SK-N-SH (cell line): ENCODE data around the gene ERGIC1. TPM values are rescaled to one million over a fixed set of nuclear protein-coding genes. Genes with fewer than 3 reads are reported as not detected.
A peak's percentile ranks its signal among the peaks of the same experiment; 100 is the strongest.

Experiments
- CTCF ChIA-PET: fragments of 300-600, 350-600 bp; formaldehyde crosslinking; extraction: SDS; loops from one replicate; lab custom pipeline; 2021; lab: Yijun Ruan, JAX
- POLR2A ChIA-PET: fragments of 350-600 bp; sonication (Branson Sonifier 250); formaldehyde crosslinking; extraction: SDS; loops from one replicate; lab custom pipeline; 2020; ENCODE audit warnings: antibody characterized with exemption, inconsistent platforms; lab: Yijun Ruan, JAX
- DNase-seq: peaks from one replicate; pipeline ENCODE4 v3.0.0; 2012
- H2AFZ ChIP-seq: fragments of 200-600 bp; sonication (generic); 2 replicates; pipeline ENCODE4 v1.8.1; 2016; ENCODE audit warnings: antibody characterized with exemption, mild to moderate bottlenecking, low read depth
- H3F3A ChIP-seq: fragments of 200-600 bp; sonication (generic); replicated peaks from 2 replicates; pipeline ENCODE3; 2016; ENCODE audit warnings: antibody characterized with exemption, mild to moderate bottlenecking; ENCODE audit not compliant: insufficient read depth
- H3K27ac ChIP-seq, 2 experiments: fragments of 200-500 bp in 1 of 2; fragments of 200-600 bp in 1 of 2; sonication (Bioruptor generic) in 1 of 2; sonication (generic), shearing (Covaris generic) in 1 of 2; 2 replicates each; pipeline versions ENCODE4 v1.5.1 to v1.6.1; 2014 to 2016; ENCODE audit warnings: low read depth in 2 of 2, inconsistent platforms in 1 of 2, low read length in 1 of 2, mild to moderate bottlenecking in 1 of 2, mixed read lengths in 1 of 2
- H3K27me3 ChIP-seq: fragments of 200-600 bp; sonication (generic), shearing (Covaris generic); 2 replicates; pipeline ENCODE4 v1.6.1; 2016; ENCODE audit warnings: mixed run types; ENCODE audit not compliant: insufficient read depth
- H3K36me3 ChIP-seq, 2 experiments: fragments of 200-500 bp in 1 of 2; fragments of 200-600 bp in 1 of 2; sonication (Bioruptor generic) in 1 of 2; sonication (generic) in 1 of 2; replicated peaks in 1 of 2; 2 replicates each; pipeline versions ENCODE3 to v1.5.1; 2014 to 2016; ENCODE audit warnings: low read length in 1 of 2, mild to moderate bottlenecking in 1 of 2; ENCODE audit not compliant: insufficient read depth in 2 of 2, control insufficient read depth in 1 of 2
- H3K4me1 ChIP-seq, 2 experiments: fragments of 200-500 bp in 1 of 2; fragments of 200-600 bp in 1 of 2; sonication (Bioruptor generic) in 1 of 2; sonication (generic), shearing (Covaris generic) in 1 of 2; 2 replicates each; pipeline versions ENCODE4 v1.5.1 to v1.6.1; 2014 to 2016; ENCODE audit warnings: low read depth in 1 of 2, low read length in 1 of 2, mixed run types in 1 of 2; ENCODE audit not compliant: insufficient read depth in 2 of 2, control insufficient read depth in 1 of 2
- H3K4me2 ChIP-seq: fragments of 200-600 bp; sonication (generic), shearing (Covaris generic); 2 replicates; pipeline ENCODE4 v1.6.1; 2017; ENCODE audit warnings: mixed run types
- H3K4me3 ChIP-seq, 2 experiments: fragments of 200-500 bp in 1 of 2; fragments of 200-600 bp in 1 of 2; sonication (Bioruptor generic) in 1 of 2; sonication (generic), shearing (Covaris generic) in 1 of 2; 2 replicates each; pipeline versions ENCODE4 v1.5.1 to v1.8.1; 2014 to 2016; ENCODE audit warnings: low read depth in 2 of 2, inconsistent platforms in 1 of 2, low read length in 1 of 2, mild to moderate bottlenecking in 1 of 2, mixed read lengths in 1 of 2, moderate library complexity in 1 of 2
- H3K79me2 ChIP-seq: fragments of 200-600 bp; sonication (generic); 2 replicates; pipeline ENCODE4 v1.8.1; 2017; ENCODE audit warnings: mild to moderate bottlenecking; ENCODE audit not compliant: insufficient read depth
- H3K9ac ChIP-seq: fragments of 200-600 bp; sonication (generic); 2 replicates; pipeline ENCODE4 v1.6.1; 2017; ENCODE audit warnings: mixed run types
- H3K9me2 ChIP-seq: fragments of 200-600 bp; sonication (generic); 2 replicates; pipeline ENCODE4 v1.6.1; 2017; ENCODE audit warnings: mixed run types
- H3K9me3 ChIP-seq: fragments of 200-600 bp; sonication (generic); 2 replicates; pipeline ENCODE4 v1.6.1; 2017; ENCODE audit warnings: mixed run types, mild to moderate bottlenecking, moderate library complexity
- H4K20me1 ChIP-seq: fragments of 200-600 bp; sonication (generic); 2 replicates; pipeline ENCODE4 v1.6.1; 2017; ENCODE audit warnings: mild to moderate bottlenecking, mixed run types; ENCODE audit not compliant: insufficient read depth
- ELF1 ChIP-seq: IDR thresholded peaks from 2 replicates; pipeline ENCODE4 v1.4.0; 2012
- EP300 ChIP-seq, 2 experiments: IDR thresholded peaks; 2 replicates each; pipeline versions ENCODE4 v1.4.0 to v1.6.1; 2012; ENCODE audit warnings: borderline replicate concordance in 1 of 2, low read depth in 1 of 2, low read length in 1 of 2
- GABPA ChIP-seq: IDR thresholded peaks from 2 replicates; pipeline ENCODE4 v1.4.0; 2012; ENCODE audit warnings: low read depth, mild to moderate bottlenecking
- MEF2A ChIP-seq: IDR thresholded peaks from 2 replicates; pipeline ENCODE4 v1.4.0; 2012; ENCODE audit warnings: low read depth, borderline replicate concordance
- TCF12 ChIP-seq: IDR thresholded peaks from 2 replicates; pipeline ENCODE4 v1.4.0; 2012
- WGBS: methylation state at CpG from one replicate; pipeline ENCODE4 v1.1.6; 2017; ENCODE audit warnings: low lambda C conversion rate; 5-methylcytosine and 5-hydroxymethylcytosine counted together
- polyA plus RNA-seq, 3 experiments: library from polyadenylated mRNA; depleted of rRNA; stranded (reverse); fragments of >200 nt; gene quantifications; 2 replicates each; pipeline ENCODE4 v1.2.3, GENCODE V29; 2012
- TF ChIP-seq, protein P1 (sequence below): IDR thresholded peaks from 2 replicates; pipeline ENCODE4 v1.6.1; 2012; ENCODE audit warnings: mild to moderate bottlenecking, low read depth, low read length, moderate library complexity
- TF ChIP-seq, protein P2 (sequence below): IDR thresholded peaks from 2 replicates; pipeline ENCODE4 v1.4.0; 2012; ENCODE audit warnings: low read depth
- TF ChIP-seq, protein P3 (sequence below): fragments of 150-350 bp; IDR thresholded peaks from 2 replicates; pipeline ENCODE4 v1.6.1; 2016; ENCODE audit warnings: mild to moderate bottlenecking, low read depth, low read length
- TF ChIP-seq, protein P4 (sequence below): IDR thresholded peaks from 2 replicates; pipeline ENCODE4; 2012

Gene ERGIC1
- polyA plus RNA-seq, 1 of the 3 experiments (the other 2 are of a cell fraction), result 101 TPM

DNA sequence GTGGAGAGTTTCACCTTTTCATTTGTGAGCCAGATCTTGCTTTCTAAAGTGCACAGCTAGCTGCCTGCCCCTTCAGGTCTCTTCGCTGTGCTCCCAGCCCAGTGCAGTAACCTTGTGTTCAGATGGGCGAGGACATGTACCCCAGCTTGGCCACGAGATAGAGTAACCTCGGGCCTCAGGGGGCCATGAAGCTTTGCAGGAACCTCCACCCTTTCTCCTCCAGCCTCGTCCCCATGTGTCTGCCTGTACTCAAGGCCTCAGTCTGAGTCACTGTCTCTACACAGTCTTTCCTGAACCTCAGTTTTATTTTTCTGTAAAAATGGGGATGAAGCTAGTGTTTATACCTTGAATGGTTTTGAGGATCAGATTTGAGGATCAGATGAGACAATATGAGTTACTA lies 37.9 kb downstream of the ERGIC1 start (continued):
- TF ChIP-seq, protein P1, sequence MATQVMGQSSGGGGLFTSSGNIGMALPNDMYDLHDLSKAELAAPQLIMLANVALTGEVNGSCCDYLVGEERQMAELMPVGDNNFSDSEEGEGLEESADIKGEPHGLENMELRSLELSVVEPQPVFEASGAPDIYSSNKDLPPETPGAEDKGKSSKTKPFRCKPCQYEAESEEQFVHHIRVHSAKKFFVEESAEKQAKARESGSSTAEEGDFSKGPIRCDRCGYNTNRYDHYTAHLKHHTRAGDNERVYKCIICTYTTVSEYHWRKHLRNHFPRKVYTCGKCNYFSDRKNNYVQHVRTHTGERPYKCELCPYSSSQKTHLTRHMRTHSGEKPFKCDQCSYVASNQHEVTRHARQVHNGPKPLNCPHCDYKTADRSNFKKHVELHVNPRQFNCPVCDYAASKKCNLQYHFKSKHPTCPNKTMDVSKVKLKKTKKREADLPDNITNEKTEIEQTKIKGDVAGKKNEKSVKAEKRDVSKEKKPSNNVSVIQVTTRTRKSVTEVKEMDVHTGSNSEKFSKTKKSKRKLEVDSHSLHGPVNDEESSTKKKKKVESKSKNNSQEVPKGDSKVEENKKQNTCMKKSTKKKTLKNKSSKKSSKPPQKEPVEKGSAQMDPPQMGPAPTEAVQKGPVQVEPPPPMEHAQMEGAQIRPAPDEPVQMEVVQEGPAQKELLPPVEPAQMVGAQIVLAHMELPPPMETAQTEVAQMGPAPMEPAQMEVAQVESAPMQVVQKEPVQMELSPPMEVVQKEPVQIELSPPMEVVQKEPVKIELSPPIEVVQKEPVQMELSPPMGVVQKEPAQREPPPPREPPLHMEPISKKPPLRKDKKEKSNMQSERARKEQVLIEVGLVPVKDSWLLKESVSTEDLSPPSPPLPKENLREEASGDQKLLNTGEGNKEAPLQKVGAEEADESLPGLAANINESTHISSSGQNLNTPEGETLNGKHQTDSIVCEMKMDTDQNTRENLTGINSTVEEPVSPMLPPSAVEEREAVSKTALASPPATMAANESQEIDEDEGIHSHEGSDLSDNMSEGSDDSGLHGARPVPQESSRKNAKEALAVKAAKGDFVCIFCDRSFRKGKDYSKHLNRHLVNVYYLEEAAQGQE, result no peak
- TF ChIP-seq TCF12 (no peak), ELF1 (no peak)

GRCh38 chr5:172872997-172873491 lies 39.0 kb downstream of the ERGIC1 start:
- CTCF ChIA-PET, result interaction anchor here (0.9 kb wide), 1 partner anchor 54 kb away, joined by 3 read pairs; no protein-coding TSS in a partner anchor
- TF ChIP-seq, protein P2, sequence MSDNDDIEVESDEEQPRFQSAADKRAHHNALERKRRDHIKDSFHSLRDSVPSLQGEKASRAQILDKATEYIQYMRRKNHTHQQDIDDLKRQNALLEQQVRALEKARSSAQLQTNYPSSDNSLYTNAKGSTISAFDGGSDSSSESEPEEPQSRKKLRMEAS, result peak; percentile 17; the same call in 1 of the 2 replicates
- TF ChIP-seq, protein P3, sequence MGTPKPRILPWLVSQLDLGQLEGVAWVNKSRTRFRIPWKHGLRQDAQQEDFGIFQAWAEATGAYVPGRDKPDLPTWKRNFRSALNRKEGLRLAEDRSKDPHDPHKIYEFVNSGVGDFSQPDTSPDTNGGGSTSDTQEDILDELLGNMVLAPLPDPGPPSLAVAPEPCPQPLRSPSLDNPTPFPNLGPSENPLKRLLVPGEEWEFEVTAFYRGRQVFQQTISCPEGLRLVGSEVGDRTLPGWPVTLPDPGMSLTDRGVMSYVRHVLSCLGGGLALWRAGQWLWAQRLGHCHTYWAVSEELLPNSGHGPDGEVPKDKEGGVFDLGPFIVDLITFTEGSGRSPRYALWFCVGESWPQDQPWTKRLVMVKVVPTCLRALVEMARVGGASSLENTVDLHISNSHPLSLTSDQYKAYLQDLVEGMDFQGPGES, result no peak
- TF ChIP-seq EP300 (IDR thresholded peaks at IDR 0.05; ENCODE audit: borderline replicate concordance in 1 of 2, low read depth in 1 of 2, low read length in 1 of 2), result 0 out of 4 replicates have a peak, but pooled peaks of 1 of the 2 experiments have one; percentile 23
- TF ChIP-seq GABPA, result no peak
- 0 out of 2 replicates have a peak, but pooled peaks have one; percentile 36 for TF ChIP-seq TCF12
- TF ChIP-seq, protein P4, sequence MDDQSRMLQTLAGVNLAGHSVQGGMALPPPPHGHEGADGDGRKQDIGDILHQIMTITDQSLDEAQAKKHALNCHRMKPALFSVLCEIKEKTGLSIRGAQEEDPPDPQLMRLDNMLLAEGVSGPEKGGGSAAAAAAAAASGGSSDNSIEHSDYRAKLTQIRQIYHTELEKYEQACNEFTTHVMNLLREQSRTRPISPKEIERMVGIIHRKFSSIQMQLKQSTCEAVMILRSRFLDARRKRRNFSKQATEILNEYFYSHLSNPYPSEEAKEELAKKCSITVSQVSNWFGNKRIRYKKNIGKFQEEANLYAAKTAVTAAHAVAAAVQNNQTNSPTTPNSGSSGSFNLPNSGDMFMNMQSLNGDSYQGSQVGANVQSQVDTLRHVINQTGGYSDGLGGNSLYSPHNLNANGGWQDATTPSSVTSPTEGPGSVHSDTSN, result peak; percentile 30; the same call in 1 of the 2 replicates
- TF ChIP-seq MEF2A, result peak; percentile 63; the same call in 1 of the 2 replicates
- no peak for DNase-seq

More at GRCh38 chr5:172872997-172873491, 39.0 kb downstream of the ERGIC1 start:
- H3K4me2 ChIP-seq, result peak overlapping the region; percentile 48
- POLR2A ChIA-PET, result interaction anchor here (2.5 kb wide), 1 partner anchor 102 kb away, joined by 7 read pairs; the partner anchor contains the start of gene DUSP1
- H3K4me1 ChIP-seq, result peaks cover 46 to 62% of the 10 kb centered on the region in 2 experiments
- 0 out of 2 replicates have a peak, but pooled peaks cover 4% of the 10 kb centered on the region for H4K20me1 ChIP-seq
- H3F3A ChIP-seq, result peaks cover 43% of the 10 kb centered on the region
- no peaks in the 10 kb centered on the region for H3K9me3 ChIP-seq
- peak overlapping the region; percentile 64 for H3K9ac ChIP-seq
- peaks cover 55% of the 10 kb centered on the region for H3K79me2 ChIP-seq
- H2AFZ ChIP-seq, result no peak overlapping the region
- H3K27me3 ChIP-seq, result no peaks in the 10 kb centered on the region
- no peak overlapping the region for H3K4me3 ChIP-seq
- H3K27ac ChIP-seq, result peak overlapping the region in 1 of 2 experiments; percentile 99; a peak in 2 of 4 replicates
- 58% methylated on average over 12 of the region's 13 CpGs for WGBS
- no peaks in the 10 kb centered on the region for H3K9me2 ChIP-seq
- H3K36me3 ChIP-seq, result no peaks in the 10 kb centered on the region
